Measurements from ENCODE around the gene HIPK2. TPM values are rescaled to one million over a fixed set of nuclear protein-coding genes. Genes with fewer than 3 reads are reported as not detected.
A peak's percentile ranks its signal among the peaks of the same experiment; 100 is the strongest.

Gene HIPK2
- total and polyA plus RNA-seq, 2 donors (not counting 3 experiments of a cell fraction or from before 2014, with no cell fraction given), result 9.0 to 43.8 TPM

DNA sequence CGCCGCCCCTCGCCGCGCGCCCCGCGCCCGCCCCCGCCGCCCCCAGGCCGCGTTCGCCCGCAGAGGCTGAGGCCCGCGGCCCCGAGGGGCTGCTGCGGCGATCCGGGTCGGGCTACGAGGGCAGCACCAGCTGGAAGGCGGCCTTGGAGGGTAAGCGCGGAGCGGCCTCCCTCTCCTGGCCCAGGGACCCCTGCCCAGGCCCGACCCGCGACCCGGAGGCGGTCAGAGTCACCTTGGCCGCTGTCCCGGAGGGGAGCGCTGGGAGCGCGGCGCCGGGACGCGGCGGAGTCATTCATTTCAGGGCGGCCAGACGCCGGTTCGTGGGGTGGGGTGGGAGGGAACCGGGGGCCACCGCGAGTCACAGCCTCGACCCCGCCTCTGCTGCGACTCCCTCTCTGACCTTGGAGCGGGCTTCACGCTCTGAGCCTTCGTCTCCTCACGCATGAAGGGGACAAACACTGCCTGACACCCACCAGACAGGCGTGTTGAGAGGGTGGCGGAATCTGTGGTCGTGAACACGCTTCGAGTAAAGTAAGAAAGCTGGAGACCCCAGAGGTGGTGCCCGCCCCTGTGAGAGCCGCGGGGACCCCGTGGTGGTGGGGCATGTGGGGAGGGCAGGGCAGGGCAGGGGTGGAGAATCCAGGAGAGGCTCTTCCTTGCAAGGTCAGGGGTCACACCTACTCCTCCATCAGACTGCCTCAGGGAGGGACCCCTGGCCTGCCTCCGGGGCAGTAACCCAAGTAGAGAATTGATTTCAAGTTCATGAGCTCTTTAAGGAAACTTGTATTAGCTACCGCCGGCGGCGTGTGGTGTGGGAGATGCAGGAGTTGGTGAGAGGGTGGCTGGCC is 253.6 kb downstream of the HIPK2 start:
- H4K20me1 ChIP-seq (replicated peaks; ENCODE audit: control insufficient read depth, extremely low read depth, insufficient read depth, low read length), result no peaks in the 10 kb centered on the region
- no peaks in the 10 kb centered on the region for H3K9me1 ChIP-seq (replicated peaks; ENCODE audit: control insufficient read depth, extremely low read depth, insufficient read depth, low read length)
- BruUV-seq (replicated peaks), result no TSS peak
- dilution Hi-C loops (cut with MboI; ENCODE audit: extremely low pct_ligation_motif_present, low sequenced_read_pairs) (no loop called here), intact Hi-C loops (cut with micrococcal nuclease) (no loop called here)
- POLR2A ChIA-PET, result no interaction called here
- no peak for DNase-seq (ENCODE audit: low read depth, low spot score)
- FAIRE-seq, result no peak
- H3K27ac ChIP-seq (ENCODE audit: insufficient read depth, low read depth, low read length), result no peak overlapping the region
- peaks cover 26 to 37% of the 10 kb centered on the region in 2 experiments for H3K27me3 ChIP-seq (ENCODE audit: control insufficient read depth in 2 of 2, insufficient read depth in 2 of 2, low read length in 2 of 2)
- no peak overlapping the region for H3K4me2 ChIP-seq (ENCODE audit: insufficient read depth, low read length)
- H3K79me2 ChIP-seq (ENCODE audit: control insufficient read depth, insufficient read depth, low read length), result no peaks in the 10 kb centered on the region
- H3K9me3 ChIP-seq (replicated peaks; ENCODE audit: control insufficient read depth, insufficient read depth, low read length), result no peaks in the 10 kb centered on the region
- H3K36me3 ChIP-seq (ENCODE audit: control insufficient read depth in 2 of 2, extremely low read depth in 1 of 2, insufficient read depth in 2 of 2, low read length in 2 of 2), result no peaks in the 10 kb centered on the region
- H3K9ac ChIP-seq (replicated peaks; ENCODE audit: extremely low read depth, insufficient read depth, low read length), result no peak overlapping the region
- TF ChIP-seq EZH2 (IDR thresholded peaks at IDR 0.05; ENCODE audit: borderline replicate concordance, low read depth, low read length, severe bottlenecking) (peak; percentile 47), MYC (IDR thresholded peaks at IDR 0.05; ENCODE audit: low read depth, low read length) (no peak)
- no peak overlapping the region for H2AFZ ChIP-seq (ENCODE audit: low read depth, low read length)
- H3K4me1 ChIP-seq (ENCODE audit: control insufficient read depth, extremely low read depth, insufficient read depth, low read length), result no peaks in the 10 kb centered on the region
- H3K4me3 ChIP-seq (replicated peaks in 1 of 3; ENCODE audit: insufficient read depth in 1 of 3, low read depth in 1 of 3, low read length in 3 of 3), result no peak overlapping the region
- CTCF ChIA-PET, result interaction anchor here (1.2 kb wide), 1 partner anchor 25 kb away, joined by 4 read pairs; no protein-coding TSS in a partner anchor

DNA sequence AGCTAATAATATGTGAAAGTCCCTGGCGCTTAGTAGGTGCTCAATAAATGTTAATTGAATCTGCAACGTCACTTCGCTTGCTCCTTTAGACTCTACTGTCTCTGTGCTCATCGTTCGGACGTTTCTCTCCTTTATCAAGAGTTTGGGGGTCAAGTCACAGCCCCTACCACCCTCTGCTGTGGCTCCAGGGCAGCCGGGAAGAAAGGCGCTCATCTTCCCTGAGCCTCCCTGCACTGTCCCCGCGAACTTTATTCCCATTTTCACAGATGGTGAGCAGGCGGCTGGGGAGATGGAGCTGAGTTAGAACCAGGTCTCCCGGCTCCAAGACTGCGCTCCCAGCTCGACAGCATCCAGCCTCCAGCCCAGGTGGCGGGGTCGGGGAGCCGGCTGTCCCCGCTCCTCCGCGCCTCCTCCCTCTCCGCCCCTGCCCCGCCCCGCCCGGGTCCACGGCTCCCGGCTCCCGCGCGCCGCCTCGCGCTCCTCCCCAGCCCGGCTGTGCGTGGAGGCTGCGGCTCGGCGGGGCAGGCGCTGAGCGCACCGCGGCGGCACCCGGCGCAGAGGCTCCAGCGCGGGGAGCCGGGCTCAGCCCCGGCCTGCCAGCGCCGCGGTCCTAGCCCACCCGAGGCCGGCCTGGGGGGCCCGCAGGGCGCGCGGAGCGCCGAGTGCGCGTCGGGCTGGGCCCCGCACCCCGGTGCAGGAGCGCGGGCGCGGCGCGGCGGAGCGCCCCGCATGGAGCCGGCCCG is 254.4 kb downstream of the HIPK2 start, which contains the start of gene CLEC2L:
TSS of gene CLEC2L (plus strand) at position 487 of the 743 bp plus-strand sequence. CDS start at position 730, 243 bp downstream.
- dilution Hi-C loops (cut with MboI; ENCODE audit: extremely low pct_ligation_motif_present, low sequenced_read_pairs) (no loop called here), intact Hi-C loops (cut with micrococcal nuclease) (no loop called here)
- no peaks in the 10 kb centered on the region for H4K20me1 ChIP-seq (replicated peaks; ENCODE audit: control insufficient read depth, extremely low read depth, insufficient read depth, low read length)
- no peaks in the 10 kb centered on the region for H3K9me3 ChIP-seq (replicated peaks; ENCODE audit: control insufficient read depth, insufficient read depth, low read length)
- ChIA-PET CTCF (interaction anchor here (1.2 kb wide), 1 partner anchor 24 kb away, joined by 4 read pairs; no protein-coding TSS in a partner anchor), POLR2A (no interaction called here)
- H3K36me3 ChIP-seq (ENCODE audit: control insufficient read depth in 2 of 2, extremely low read depth in 1 of 2, insufficient read depth in 2 of 2, low read length in 2 of 2), result no peaks in the 10 kb centered on the region
- no peak within 1 kb of the TSS for H2AFZ ChIP-seq (ENCODE audit: low read depth, low read length)
- H3K4me1 ChIP-seq (ENCODE audit: control insufficient read depth, extremely low read depth, insufficient read depth, low read length), result no peaks in the 10 kb centered on the region
- no peak within 1 kb of the TSS for H3K9ac ChIP-seq (replicated peaks; ENCODE audit: extremely low read depth, insufficient read depth, low read length)
- no peak within 1 kb of the TSS for H3K27ac ChIP-seq (ENCODE audit: insufficient read depth, low read depth, low read length)
- peaks cover 26 to 34% of the 10 kb centered on the region in 2 experiments for H3K27me3 ChIP-seq (ENCODE audit: control insufficient read depth in 2 of 2, insufficient read depth in 2 of 2, low read length in 2 of 2)
- H3K9me1 ChIP-seq (replicated peaks; ENCODE audit: control insufficient read depth, extremely low read depth, insufficient read depth, low read length), result no peaks in the 10 kb centered on the region
- no peak for TF ChIP-seq POLR2A (IDR thresholded peaks at IDR 0.05; ENCODE audit: low read depth, low read length)
- TF ChIP-seq EZH2 (IDR thresholded peaks at IDR 0.05; ENCODE audit: borderline replicate concordance, low read depth, low read length, severe bottlenecking), result peak; percentile 88
- H3K79me2 ChIP-seq (ENCODE audit: control insufficient read depth, insufficient read depth, low read length), result no peaks in the 10 kb centered on the region
- no TSS peak for BruUV-seq (replicated peaks)
- H3K4me2 ChIP-seq (ENCODE audit: insufficient read depth, low read length), result no peak within 1 kb of the TSS
- FAIRE-seq, result no peak
- no peak for DNase-seq (ENCODE audit: low read depth, low spot score)
- no peak within 1 kb of the TSS for H3K4me3 ChIP-seq (replicated peaks in 1 of 3; ENCODE audit: insufficient read depth in 1 of 3, low read depth in 1 of 3, low read length in 3 of 3)

Measured in endothelial cell of umbilical vein (primary cell).